ENCODE data around the gene DNM3.

DNM3 gene

DNA sequence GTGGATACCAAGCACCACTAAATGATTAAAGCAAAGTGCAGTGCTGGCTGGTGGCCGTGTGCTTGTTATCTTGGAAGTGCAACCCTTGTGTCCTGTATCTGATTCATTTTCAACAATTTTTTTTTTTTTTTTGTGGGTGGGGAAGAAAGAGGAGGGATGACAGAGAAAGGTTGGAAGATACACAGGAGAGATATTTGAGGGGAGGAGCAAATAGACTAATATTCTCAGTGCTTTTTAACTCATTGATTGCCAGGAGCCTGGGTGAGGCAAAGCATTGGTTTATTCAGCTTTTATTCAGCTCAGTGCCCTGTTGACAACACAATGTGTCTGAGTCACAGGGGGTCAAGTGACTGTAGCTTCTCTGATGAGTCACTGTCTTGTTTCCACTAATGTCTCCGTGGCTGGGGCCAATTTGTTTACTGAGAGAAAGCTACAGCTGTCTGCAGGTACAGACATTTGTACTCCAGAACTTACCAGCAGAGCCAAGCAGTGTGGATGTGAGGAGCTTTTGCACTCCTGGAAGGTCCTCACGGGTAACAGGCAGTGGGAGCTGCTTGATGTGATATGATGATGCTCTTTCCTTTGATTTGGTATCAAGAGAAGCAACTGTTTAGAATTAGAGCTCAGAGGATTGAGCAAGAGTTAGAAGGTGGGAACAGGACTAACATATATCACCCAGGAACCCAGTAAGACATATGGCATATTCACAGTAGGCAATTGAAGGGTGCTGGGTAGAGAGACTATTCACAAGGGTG, 23.6 kb upstream of the DNM3 start:
- DNase-seq (ENCODE audit: low spot score) = no peak

GRCh38 chr1:171819946-171820345, 21.4 kb upstream of the DNM3 start:
- DNase-seq (ENCODE audit: low spot score) = no peak

- DNase-seq (ENCODE audit: low spot score) = no peak
Measured at GRCh38 chr1:171826973-171827372, 14.3 kb upstream of the DNM3 start.

DNA sequence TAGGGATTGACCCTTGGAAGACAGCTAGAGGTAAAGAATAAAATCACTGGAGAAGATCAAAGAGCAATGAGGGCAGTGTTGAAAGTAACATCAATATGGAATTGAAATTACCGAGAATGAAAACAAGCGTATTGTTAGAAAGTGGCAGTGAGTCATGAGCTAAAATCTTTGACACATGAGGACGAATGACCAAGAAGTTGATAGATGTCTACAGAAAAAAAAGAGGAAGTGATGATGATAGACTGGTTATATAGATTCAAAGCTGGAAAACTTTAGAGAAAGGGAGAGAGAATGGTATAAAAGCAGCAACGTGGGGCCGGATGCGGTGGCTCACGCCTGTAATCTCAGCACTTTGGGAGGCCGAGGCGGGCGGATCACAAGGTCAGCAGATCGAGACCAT, 12.5 kb upstream of the DNM3 start:
- no peak for DNase-seq (ENCODE audit: low spot score)

DNA sequence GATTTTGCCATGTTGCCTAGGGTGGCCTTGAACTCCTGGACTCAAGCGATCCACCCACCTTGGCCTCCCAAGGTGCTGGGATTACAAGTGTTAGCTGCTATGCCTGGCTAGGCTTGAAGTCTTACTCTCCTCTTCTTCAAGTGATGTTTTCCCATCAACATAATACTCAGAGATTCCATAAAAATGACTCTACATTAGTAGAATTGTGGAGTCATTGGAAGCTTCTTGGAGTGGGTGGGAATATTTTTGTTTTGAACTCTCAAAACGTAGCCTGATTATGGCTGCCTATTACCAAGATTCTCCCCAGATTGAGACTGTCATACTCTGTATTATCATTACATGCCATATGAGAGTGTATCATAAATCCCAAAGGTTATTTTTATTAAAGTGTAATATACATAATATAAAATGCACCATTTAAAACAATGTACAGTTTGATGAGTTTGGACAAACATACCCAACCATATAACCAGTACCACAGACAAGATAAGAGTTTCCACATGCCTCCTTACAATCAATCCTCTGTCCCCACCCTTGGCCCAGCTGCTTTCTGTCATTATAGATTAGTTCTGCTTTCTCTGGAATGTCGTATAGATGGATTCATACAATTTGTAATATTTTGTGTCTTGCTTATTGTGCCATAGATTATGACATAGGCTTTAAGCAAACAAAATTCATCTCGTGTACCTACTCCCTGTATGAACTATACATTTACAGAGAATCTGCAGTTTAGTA, 8.0 kb upstream of the DNM3 start:
- no peak for DNase-seq (ENCODE audit: low spot score)

- no peak for DNase-seq (ENCODE audit: low spot score)
Measured at GRCh38 chr1:171834821-171835220, 6.5 kb upstream of the DNM3 start.

DNA sequence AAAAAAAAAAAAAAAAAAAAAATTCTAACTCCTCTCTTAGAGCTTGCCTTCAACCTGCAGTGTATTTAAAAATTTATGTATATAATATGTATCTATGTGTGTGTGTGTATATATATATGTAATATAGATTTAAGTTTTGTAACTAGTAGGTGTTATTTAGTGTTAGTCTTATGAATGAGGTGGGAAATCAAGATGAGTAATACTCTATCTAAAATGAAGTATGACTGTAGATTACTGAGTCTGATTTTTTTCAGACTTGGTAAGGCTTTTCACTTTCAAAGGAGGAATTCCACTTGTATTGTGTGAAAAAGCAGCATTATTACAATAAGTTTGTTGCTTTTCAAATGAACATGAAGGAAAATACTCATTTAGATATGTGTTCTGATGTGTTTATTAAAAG, 5.4 kb upstream of the DNM3 start:
- DNase-seq (ENCODE audit: low spot score) = no peak

- no peak for DNase-seq (ENCODE audit: low spot score)
Measured at GRCh38 chr1:171841931-171842761, 848 bp downstream of the DNM3 start.

- no peak for DNase-seq (ENCODE audit: low spot score)
Measured at GRCh38 chr1:171844381-171844780, 3.1 kb downstream of the DNM3 start.

GRCh38 chr1:171845998-171846397, 4.7 kb downstream of the DNM3 start:
- no peak for DNase-seq (ENCODE audit: low spot score)

DNA sequence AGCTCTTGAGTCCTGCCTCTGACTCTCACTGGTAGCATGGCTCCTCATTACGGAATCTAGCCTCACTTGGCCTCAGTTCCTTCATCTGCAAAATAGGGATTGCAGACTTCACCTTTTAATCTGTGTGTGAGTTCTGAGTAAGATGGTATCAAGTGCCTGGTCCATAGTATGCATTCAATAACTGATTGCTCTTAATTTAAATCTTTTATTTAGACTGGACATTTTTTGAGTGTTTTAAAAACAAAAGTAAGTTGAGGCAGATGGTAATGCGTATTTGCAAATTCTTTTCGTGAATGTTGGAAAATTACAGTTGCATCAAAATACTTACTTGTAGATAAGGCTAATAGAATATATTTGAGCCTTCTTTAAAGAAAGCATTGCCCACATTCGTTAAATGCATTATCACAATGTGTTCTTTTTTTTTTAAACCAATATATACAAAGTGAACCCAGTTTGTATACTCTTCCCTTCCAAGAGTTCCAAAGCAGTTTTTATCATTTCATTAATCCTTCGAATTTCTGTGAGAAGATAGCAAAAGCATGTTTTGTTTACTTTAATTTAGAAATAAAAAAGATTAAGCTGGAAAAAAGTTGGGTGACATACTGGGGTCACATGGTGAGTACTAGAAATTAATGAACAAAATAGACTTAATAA, 8.1 kb downstream of the DNM3 start:
- no peak for DNase-seq (ENCODE audit: low spot score)

DNA sequence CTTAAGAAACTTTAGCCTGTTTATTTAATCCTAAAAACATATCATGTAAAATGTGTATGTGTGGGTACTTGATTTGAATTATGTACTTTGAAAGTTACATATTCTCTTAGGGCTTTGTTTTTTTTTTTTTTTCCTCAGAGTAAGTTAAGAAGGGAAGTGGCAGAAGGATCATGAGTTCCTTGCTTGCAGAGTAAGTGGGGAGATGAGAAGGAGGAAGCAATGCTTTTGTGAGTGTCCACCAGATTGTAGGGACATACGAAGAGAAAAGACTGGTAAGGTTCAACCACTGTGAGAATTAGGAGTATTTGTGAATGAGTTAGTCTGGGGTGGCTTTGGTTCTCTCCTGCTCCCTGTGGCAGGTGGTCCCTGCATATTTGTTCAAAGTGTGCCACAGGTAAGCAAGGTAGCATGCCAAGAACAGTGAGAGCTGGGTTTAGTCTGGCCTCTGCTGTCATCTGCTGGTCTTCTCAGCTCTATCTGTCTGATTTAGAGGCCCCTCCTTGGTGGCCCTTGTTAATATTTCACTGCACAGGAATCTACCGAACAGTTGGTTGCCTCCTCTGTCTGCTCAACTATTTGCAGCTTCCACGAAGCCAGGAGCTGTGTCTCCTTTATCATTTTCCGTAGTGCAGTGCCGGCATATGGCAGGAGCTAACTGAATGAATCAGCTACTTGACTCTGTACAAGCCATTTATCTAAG, 9.5 kb downstream of the DNM3 start:
- DNase-seq (ENCODE audit: low spot score) = no peak

GRCh38 chr1:171852272-171852671, 11.0 kb downstream of the DNM3 start:
- DNase-seq (ENCODE audit: low spot score) = no peak

- DNase-seq (ENCODE audit: low spot score) = no peak
Measured at GRCh38 chr1:171855381-171855780, 14.1 kb downstream of the DNM3 start.

GRCh38 chr1:171858696-171859095, 17.4 kb downstream of the DNM3 start:
- DNase-seq (ENCODE audit: low spot score) = no peak

DNA sequence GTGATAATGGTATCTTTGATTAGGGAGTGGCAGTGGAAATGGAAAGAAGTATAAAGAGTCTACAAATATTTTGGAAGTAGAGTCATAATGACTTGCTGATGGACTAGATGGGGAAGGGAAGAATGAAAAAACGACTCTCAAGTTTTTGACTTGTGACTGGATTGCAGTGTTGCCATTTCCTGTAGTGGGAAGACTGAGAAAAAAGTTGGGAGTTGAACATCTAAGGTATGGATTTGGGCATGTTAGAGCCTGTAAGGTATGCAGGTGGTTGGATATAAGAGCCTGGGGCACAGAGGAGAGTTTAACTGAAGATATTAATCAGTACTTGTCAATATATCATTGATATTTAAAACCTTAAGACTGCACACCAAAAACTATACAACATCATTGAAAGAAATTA, 19.4 kb downstream of the DNM3 start:
- DNase-seq (ENCODE audit: low spot score) = no peak

DNA sequence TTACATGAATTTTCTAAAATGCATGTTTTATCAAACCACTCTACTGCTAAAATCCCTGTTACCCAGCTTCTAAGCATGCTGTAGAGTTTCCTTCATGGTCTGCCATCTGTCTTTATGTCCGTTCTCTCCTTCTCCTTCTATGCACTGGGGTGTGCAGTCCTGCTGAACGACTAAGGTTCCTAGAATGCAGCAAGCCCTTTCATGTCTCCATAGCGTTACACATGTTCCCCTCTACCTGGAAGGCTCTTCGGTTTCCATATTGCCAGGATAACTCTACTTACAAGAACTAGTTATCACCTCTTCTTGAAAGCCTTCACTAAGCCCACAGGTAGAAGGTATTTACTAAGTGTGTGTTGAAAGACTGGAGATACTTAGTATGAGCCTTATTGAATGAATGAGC, 22.2 kb downstream of the DNM3 start:
- DNase-seq (ENCODE audit: low spot score) = no peak

DNA sequence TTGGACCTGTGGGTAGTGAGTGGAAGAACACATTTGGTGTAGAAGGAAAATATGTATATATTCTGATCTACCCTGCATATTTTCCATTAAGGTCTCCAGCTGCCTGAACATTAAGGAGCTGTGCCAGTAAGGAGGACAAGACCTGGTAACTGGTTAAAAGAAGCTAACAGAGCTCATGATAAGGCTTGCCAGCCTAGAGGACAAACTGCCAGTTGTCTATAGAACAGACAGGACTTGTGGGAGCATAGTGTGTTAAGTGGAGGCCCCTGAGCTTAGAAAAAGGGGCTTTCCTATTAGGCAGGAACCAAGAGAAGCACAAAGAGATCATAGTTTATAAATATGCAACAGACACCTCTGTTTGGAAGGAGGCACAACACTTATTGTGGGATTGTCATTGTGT, 23.0 kb downstream of the DNM3 start:
- DNase-seq (ENCODE audit: low spot score) = no peak

- no peak for DNase-seq (ENCODE audit: low spot score)
Measured at GRCh38 chr1:171865106-171865505, 23.8 kb downstream of the DNM3 start.

DNA sequence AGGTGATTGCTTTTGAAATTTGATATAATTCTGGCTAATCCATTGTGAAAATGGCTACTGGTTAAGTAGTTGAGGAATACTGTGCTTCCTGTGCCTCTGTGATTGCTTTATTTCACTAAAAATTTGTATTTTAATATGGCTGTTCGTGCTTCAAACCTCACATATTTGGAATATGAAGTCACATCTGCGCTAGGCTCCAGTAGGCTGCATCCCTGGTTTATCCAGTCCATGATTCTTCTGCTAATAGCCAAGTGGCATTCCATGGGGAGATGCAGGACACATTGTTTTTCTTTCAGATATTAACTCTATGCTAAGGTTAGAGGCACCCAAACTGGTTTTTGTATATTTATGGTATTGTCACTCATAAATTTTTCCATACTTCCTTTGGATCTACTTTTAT, 25.9 kb downstream of the DNM3 start:
- DNase-seq (ENCODE audit: low spot score) = no peak

- DNase-seq (ENCODE audit: low spot score) = no peak
Measured at GRCh38 chr1:171868217-171868803, 27.0 kb downstream of the DNM3 start.

All from left forelimb (tissue), 1 donor.